GM10266 (cell line): ENCODE measurements around the gene MPP1.
"Not testable (repeated sequence)": the region's sequence is repeated elsewhere in the genome, so short reads cannot be mapped to it uniquely, and the experiment has no call there.

Experiments
- DNase-seq: peaks from one replicate; pipeline ENCODE4 v3.0.0; 2012; ENCODE audit errors: extremely low spot score
- CTCF ChIP-seq: IDR thresholded peaks from 2 replicates; pipeline ENCODE4 v1.5.1; 2012; ENCODE audit warnings: mild to moderate bottlenecking, low read depth; ENCODE audit not compliant: control insufficient read depth, insufficient read depth; ENCODE audit errors: missing control alignments

MPP1 gene

GRCh38 chrX:154821523-154821922 is 16.2 kb upstream of the MPP1 start:
- no peak for TF ChIP-seq CTCF
- no peak for DNase-seq

- TF ChIP-seq CTCF = no peak
- DNase-seq = no peak
These were observed 14.6 kb upstream of the MPP1 start for GRCh38 chrX:154819771-154820341.

GRCh38 chrX:154818916-154819770 is 13.9 kb upstream of the MPP1 start:
- no peak for TF ChIP-seq CTCF
- DNase-seq = no peak

- not testable (repeated sequence) for DNase-seq
These were observed 11.8 kb upstream of the MPP1 start for GRCh38 chrX:154817048-154817618.

- DNase-seq = not testable (repeated sequence)
These were observed 11.1 kb upstream of the MPP1 start for GRCh38 chrX:154816326-154816898.

GRCh38 chrX:154815274-154815818 is 10.1 kb upstream of the MPP1 start:
- DNase-seq = no peak

GRCh38 chrX:154813801-154814200 is 8.5 kb upstream of the MPP1 start:
- no peak for TF ChIP-seq CTCF
- no peak for DNase-seq

More at GRCh38 chrX:154815274-154815818, 10.1 kb upstream of the MPP1 start:
- no peak for TF ChIP-seq CTCF
